Neural cell (in vitro differentiated cells): Measurements from ENCODE around the gene DCST1. TPM values are rescaled to one million over a fixed set of nuclear protein-coding genes. Genes with fewer than 3 reads are reported as not detected.

Experiments
- H2AFZ ChIP-seq: fragments of 200-600, 300-800 bp; sonication (generic), shearing (Covaris generic); 2 replicates; pipeline ENCODE4 v1.6.0; 2014; ENCODE audit warnings: low read depth, mild to moderate bottlenecking, antibody characterized with exemption, low read length, moderate library complexity
- H3F3A ChIP-seq: fragments of 200-600 bp; shearing (Covaris generic); 2 replicates; pipeline ENCODE4 v1.6.1; 2016; ENCODE audit warnings: mild to moderate bottlenecking, moderate library complexity, mixed read lengths, antibody characterized with exemption, low read length; ENCODE audit not compliant: insufficient read depth, poor library complexity, severe bottlenecking
- H3K27ac ChIP-seq: fragments of 200-600, 300-800 bp; sonication (generic), shearing (Covaris generic); 2 replicates; pipeline ENCODE4 v1.5.1; 2014; ENCODE audit warnings: mild to moderate bottlenecking, low read length, moderate library complexity
- H3K27me3 ChIP-seq: fragments of 300-800, 200-600 bp; sonication (generic), shearing (Covaris generic); 2 replicates; pipeline ENCODE4 v1.6.0; 2014; ENCODE audit warnings: mild to moderate bottlenecking, low read depth, low read length, moderate library complexity; ENCODE audit not compliant: insufficient read depth
- H3K36me3 ChIP-seq: fragments of 300-800, 200-600 bp; sonication (generic), shearing (Covaris generic); 2 replicates; pipeline ENCODE4 v1.5.1; 2014; ENCODE audit warnings: mild to moderate bottlenecking, antibody characterized with exemption, low read length, moderate library complexity; ENCODE audit not compliant: insufficient read depth
- H3K4me2 ChIP-seq: fragments of 300-800, 200-600 bp; sonication (generic), shearing (Covaris generic); 2 replicates; pipeline ENCODE4 v1.6.0; 2014; ENCODE audit warnings: mild to moderate bottlenecking, low read length
- H3K4me3 ChIP-seq: fragments of 300-800, 200-600 bp; sonication (generic), shearing (Covaris generic); 2 replicates; pipeline ENCODE4 v1.5.1; 2014; ENCODE audit warnings: mild to moderate bottlenecking, low read length, moderate library complexity
- H3K79me2 ChIP-seq: fragments of 200-600 bp; shearing (Covaris generic); replicated peaks from 2 replicates; pipeline ENCODE4 v1.6.0; 2014; ENCODE audit warnings: mild to moderate bottlenecking, low read length, moderate library complexity; ENCODE audit not compliant: insufficient read depth
- H3K9ac ChIP-seq: fragments of 300-800, 200-600 bp; sonication (generic), shearing (Covaris generic); 2 replicates; pipeline ENCODE4 v1.6.1; 2016; ENCODE audit warnings: mild to moderate bottlenecking, low read length, mixed read lengths
- H3K9me2 ChIP-seq: fragments of 200-600 bp; shearing (Covaris generic); 2 replicates; pipeline ENCODE4 v1.6.1; 2016; ENCODE audit warnings: mild to moderate bottlenecking, low read length, mixed read lengths; ENCODE audit not compliant: insufficient read depth
- H3K9me3 ChIP-seq: fragments of 200-600, 300-800 bp; sonication (generic), shearing (Covaris generic); 2 replicates; pipeline ENCODE4 v1.6.1; 2016; ENCODE audit warnings: mild to moderate bottlenecking, mixed run types, low read length, moderate library complexity, mixed read lengths
- H4K20me1 ChIP-seq: fragments of 200-600 bp; shearing (Covaris generic); 2 replicates; pipeline ENCODE4 v1.6.1; 2016; ENCODE audit warnings: mild to moderate bottlenecking, mixed run types; ENCODE audit not compliant: insufficient read depth
- CTCF ChIP-seq: fragments of 450-650 bp; IDR thresholded peaks from 2 replicates; pipeline ENCODE4 v1.5.1; 2014; ENCODE audit warnings: antibody characterized with exemption, mild to moderate bottlenecking, moderate library complexity; ENCODE audit not compliant: poor library complexity, severe bottlenecking
- EP300 ChIP-seq: fragments of 450-650 bp; conservative IDR thresholded peaks from 2 replicates; pipeline ENCODE4 v1.6.1; 2014; ENCODE audit warnings: antibody characterized with exemption, mild to moderate bottlenecking, moderate library complexity; ENCODE audit not compliant: poor library complexity, severe bottlenecking
- EZH2 ChIP-seq: fragments of 200-600, 300-800 bp; shearing (Covaris generic), sonication (generic); IDR thresholded peaks from 2 replicates; pipeline ENCODE4 v1.6.1; 2014; ENCODE audit warnings: antibody characterized with exemption, low read length, borderline replicate concordance, mild to moderate bottlenecking; ENCODE audit not compliant: insufficient read depth, poor library complexity, severe bottlenecking
- MXI1 ChIP-seq: fragments of 450-650 bp; conservative IDR thresholded peaks from 2 replicates; pipeline ENCODE4 v1.6.1; 2014; ENCODE audit warnings: antibody characterized with exemption, mild to moderate bottlenecking; ENCODE audit not compliant: poor library complexity, severe bottlenecking
- POLR2AphosphoS5 ChIP-seq: IDR thresholded peaks from 2 replicates; pipeline ENCODE4 v1.6.1; 2012
- RAD21 ChIP-seq: fragments of 450-650 bp; conservative IDR thresholded peaks from 2 replicates; pipeline ENCODE4 v1.6.1; 2014; ENCODE audit warnings: antibody characterized with exemption, mild to moderate bottlenecking, moderate library complexity
- REST ChIP-seq: IDR thresholded peaks from 2 replicates; pipeline ENCODE4 v1.6.1; 2012; ENCODE audit warnings: borderline replicate concordance
- SMC3 ChIP-seq: fragments of 450-650 bp; conservative IDR thresholded peaks from 2 replicates; pipeline ENCODE4 v1.6.1; 2014; ENCODE audit warnings: antibody characterized with exemption, mild to moderate bottlenecking, moderate library complexity; ENCODE audit not compliant: poor library complexity
- TAF1 ChIP-seq: IDR thresholded peaks from 2 replicates; pipeline ENCODE4 v1.6.1; 2012; ENCODE audit warnings: low read depth
- polyA plus RNA-seq: library from polyadenylated mRNA; depleted of rRNA; stranded (reverse); fragments of >200 nt; gene quantifications from 2 replicates; pipeline ENCODE4 v1.2.3, GENCODE V29; 2014

DCST1 gene
- polyA plus RNA-seq, 1 donor from 2014 or later, result not detected

DNA sequence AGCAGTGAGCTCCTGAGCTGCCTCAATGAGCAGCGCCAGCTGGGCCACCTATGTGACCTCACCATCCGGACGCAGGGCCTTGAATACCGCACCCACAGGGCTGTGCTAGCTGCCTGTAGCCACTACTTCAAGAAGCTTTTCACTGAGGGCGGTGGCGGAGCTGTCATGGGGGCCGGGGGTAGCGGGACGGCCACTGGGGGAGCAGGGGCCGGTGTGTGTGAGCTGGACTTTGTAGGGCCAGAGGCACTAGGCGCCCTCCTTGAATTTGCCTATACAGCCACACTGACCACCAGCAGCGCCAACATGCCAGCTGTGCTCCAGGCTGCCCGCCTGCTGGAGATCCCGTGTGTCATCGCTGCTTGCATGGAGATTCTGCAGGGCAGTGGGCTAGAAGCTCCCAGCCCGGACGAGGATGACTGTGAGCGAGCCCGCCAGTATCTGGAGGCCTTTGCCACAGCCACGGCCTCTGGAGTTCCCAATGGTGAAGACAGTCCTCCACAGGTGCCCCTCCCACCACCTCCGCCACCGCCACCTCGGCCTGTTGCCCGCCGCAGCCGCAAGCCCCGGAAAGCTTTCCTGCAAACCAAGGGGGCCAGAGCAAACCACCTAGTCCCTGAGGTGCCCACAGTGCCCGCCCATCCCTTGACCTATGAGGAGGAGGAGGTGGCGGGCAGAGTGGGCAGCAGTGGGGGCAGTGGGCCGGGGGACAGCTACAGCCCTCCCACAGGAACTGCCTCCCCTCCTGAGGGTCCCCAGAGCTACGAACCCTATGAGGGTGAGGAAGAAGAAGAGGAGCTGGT, 18.7 kb upstream of the DCST1 start:
- Histone ChIP-seq H3K9me2 (no peaks in the 10 kb centered on the region), H3K9me3 (no peaks in the 10 kb centered on the region), H3K27me3 (no peaks in the 10 kb centered on the region), H3K36me3 (no peaks in the 10 kb centered on the region), H4K20me1 (no peaks in the 10 kb centered on the region), H3K4me3 (no peak overlapping the region), H3K27ac (no peak overlapping the region), H2AFZ (no peak overlapping the region), H3K9ac (no peak overlapping the region), H3K4me2 (no peak overlapping the region), H3K79me2 (no peaks in the 10 kb centered on the region), H3F3A (no peaks in the 10 kb centered on the region)
- no peak for TF ChIP-seq EP300
- TF ChIP-seq TAF1, result no peak
- TF ChIP-seq CTCF, result no peak
- no peak for TF ChIP-seq SMC3
- TF ChIP-seq POLR2AphosphoS5, result no peak
- TF ChIP-seq EZH2, result no peak
- TF ChIP-seq REST, result no peak
- no peak for TF ChIP-seq RAD21
- no peak for TF ChIP-seq MXI1

DNA sequence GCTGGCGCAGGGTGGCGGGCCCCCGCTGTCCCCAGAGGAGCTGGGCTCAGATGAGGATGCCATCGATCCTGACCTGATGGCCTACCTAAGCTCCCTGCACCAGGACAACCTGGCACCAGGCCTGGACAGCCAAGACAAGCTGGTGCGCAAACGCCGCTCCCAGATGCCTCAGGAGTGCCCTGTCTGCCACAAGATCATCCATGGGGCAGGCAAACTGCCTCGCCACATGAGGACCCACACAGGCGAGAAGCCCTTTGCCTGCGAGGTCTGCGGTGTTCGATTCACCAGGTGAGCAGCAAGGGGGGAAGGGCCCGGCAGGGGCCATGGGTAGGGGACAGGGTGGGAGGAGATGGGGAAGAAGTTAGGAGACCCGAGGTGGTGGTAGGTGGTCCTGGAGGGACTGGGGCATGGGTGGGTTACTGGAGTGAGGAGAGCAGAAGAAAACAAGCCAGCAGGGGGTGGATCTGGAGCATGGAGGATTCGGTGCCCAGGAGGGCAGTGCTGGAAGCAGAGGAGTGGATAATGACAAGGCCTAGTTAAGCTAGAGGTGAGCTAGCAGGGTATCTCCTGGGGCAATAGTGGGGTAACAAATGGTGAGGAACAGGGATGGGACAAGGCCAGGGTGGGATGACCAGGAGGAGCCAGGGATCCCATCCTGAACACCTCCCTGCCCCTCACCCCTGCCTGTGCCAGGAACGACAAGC, 17.9 kb upstream of the DCST1 start:
- H3F3A ChIP-seq, result no peaks in the 10 kb centered on the region
- H3K4me3 ChIP-seq, result no peak overlapping the region
- no peaks in the 10 kb centered on the region for H3K27me3 ChIP-seq
- H3K79me2 ChIP-seq, result no peaks in the 10 kb centered on the region
- H3K9ac ChIP-seq, result no peak overlapping the region
- H3K9me2 ChIP-seq, result no peaks in the 10 kb centered on the region
- TF ChIP-seq EZH2 (no peak), CTCF (no peak), EP300 (no peak), TAF1 (no peak), RAD21 (no peak), POLR2AphosphoS5 (no peak), MXI1 (no peak), SMC3 (no peak), REST (no peak)
- no peaks in the 10 kb centered on the region for H3K36me3 ChIP-seq
- H2AFZ ChIP-seq, result no peak overlapping the region
- H3K27ac ChIP-seq, result no peak overlapping the region
- H4K20me1 ChIP-seq, result no peaks in the 10 kb centered on the region
- H3K9me3 ChIP-seq, result no peaks in the 10 kb centered on the region
- H3K4me2 ChIP-seq, result no peak overlapping the region
